NCI-H524 treated with DMSO at 0.1 percent for 48 hours (cell line): Measurements from ENCODE around the gene GRK2.

ENCODE experiments used
- DNase-seq: peaks from one replicate; lab custom pipeline; 2025; lab: John Stamatoyannopoulos, UW

GRK2 gene

GRCh38 chr11:67282155-67282875 is 16.0 kb downstream of the GRK2 start:
- DNase-seq: no peak

GRCh38 chr11:67282876-67283371 is 16.7 kb downstream of the GRK2 start:
- no peak for DNase-seq

GRCh38 chr11:67283481-67283963 is 17.2 kb downstream of the GRK2 start:
- no peak for DNase-seq

GRCh38 chr11:67284811-67285540 is 18.7 kb downstream of the GRK2 start:
- DNase-seq: no peak

GRCh38 chr11:67285541-67286498 is 19.5 kb downstream of the GRK2 start:
- DNase-seq: no peak

GRCh38 chr11:67286621-67287333 is 20.5 kb downstream of the GRK2 start:
- DNase-seq: no peak

- DNase-seq: no peak
Measured at GRCh38 chr11:67287355-67288197, 21.3 kb downstream of the GRK2 start.

- DNase-seq: no peak
Measured at GRCh38 chr11:67288198-67288451, 21.9 kb downstream of the GRK2 start.

GRCh38 chr11:67288452-67289225 is 22.4 kb downstream of the GRK2 start:
- DNase-seq: peak; percentile 12

- no peak for DNase-seq
Measured at GRCh38 chr11:67289226-67289650, 23.0 kb downstream of the GRK2 start, which contains the start of gene ANKRD13D. ANKRD13D (plus strand) TSS chr11:67289303; CDS start chr11:67289461, 158 bp downstream.

- no peak for DNase-seq
Measured at GRCh38 chr11:67289651-67290479, 23.6 kb downstream of the GRK2 start.

GRCh38 chr11:67290801-67291200 is 24.5 kb downstream of the GRK2 start:
- DNase-seq: no peak

GRCh38 chr11:67291481-67292381 is 25.5 kb downstream of the GRK2 start:
- DNase-seq: no peak

- DNase-seq: no peak
Measured at GRCh38 chr11:67292671-67293070, 26.4 kb downstream of the GRK2 start.

- no peak for DNase-seq
Measured at GRCh38 chr11:67293090-67293489, 26.8 kb downstream of the GRK2 start.

- no peak for DNase-seq
Measured at GRCh38 chr11:67295846-67296245, 29.6 kb downstream of the GRK2 start.

GRCh38 chr11:67298786-67299185 is 32.5 kb downstream of the GRK2 start:
- DNase-seq: no peak
